HG03066 (cell line): ENCODE measurements around the gene EHMT2.
"Not testable (repeated sequence)": the region's sequence is repeated elsewhere in the genome, so short reads cannot be mapped to it uniquely, and the experiment has no call there.

Experiments used
- ATAC-seq: cut with Tn5 transposase; IDR thresholded peaks from one replicate; pipeline ENCODE4 v1.9.1; 2021; ENCODE audit warnings: low read depth; ENCODE audit not compliant: unreplicated experiment

The EHMT2 gene

DNA sequence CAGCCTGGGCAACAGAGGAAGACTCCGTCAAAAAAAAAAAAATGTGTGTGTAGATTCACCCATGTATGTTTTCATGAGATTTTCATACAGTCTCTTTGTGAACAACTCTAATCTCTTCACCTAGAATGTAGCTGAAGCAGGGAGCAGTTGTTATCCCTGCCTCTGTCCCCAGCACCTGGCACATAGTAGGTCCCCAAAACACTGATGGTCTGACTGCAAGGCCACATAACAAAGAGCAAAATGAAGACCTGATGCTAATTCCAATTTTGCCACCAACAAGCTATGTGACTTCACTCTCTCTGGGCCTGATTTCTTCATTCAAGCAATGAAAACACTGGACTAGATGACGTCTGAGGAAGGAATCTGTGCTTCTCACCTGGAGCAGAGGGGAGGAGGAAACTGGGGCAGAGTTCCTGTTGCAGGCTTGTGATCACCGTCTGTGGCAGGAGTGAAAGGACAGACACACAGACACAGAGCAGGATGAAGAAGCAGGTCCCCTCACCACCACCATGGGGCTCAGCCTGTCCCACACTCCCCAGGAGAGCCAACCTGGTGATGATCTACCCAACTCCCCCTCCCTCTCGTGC lies 23.3 kb downstream of the EHMT2 start:
- no peak for ATAC-seq

DNA sequence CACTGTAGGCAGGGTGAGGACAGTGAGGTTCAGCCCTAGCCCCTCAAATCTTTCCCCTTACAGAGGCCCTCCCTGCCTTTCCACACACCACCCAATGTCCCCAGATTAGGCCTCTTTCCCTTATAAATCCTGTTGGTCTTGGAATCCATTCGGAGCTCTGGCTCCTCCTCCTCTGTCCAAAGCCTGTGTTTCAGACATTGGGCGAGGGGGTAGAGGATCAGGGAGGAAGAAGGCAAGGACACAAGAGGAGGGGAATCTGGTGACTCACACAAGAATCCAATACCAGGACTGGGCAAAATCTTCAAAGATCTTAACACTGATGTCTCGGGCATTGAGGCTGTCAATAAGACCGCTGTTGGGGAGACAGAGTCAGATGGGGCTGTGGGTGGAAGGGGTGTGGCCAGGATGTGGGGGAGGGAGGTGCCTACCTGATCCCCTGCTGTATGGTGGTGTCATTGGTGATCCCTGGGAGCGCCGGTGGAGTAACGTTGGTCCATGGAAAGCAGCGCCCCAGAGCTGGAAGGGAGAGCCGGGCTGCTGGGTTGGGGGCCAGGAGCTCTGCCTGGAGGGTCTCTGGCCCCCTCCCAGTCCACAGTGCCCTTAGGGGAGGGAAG lies 26.3 kb downstream of the EHMT2 start:
- no peak for ATAC-seq

DNA sequence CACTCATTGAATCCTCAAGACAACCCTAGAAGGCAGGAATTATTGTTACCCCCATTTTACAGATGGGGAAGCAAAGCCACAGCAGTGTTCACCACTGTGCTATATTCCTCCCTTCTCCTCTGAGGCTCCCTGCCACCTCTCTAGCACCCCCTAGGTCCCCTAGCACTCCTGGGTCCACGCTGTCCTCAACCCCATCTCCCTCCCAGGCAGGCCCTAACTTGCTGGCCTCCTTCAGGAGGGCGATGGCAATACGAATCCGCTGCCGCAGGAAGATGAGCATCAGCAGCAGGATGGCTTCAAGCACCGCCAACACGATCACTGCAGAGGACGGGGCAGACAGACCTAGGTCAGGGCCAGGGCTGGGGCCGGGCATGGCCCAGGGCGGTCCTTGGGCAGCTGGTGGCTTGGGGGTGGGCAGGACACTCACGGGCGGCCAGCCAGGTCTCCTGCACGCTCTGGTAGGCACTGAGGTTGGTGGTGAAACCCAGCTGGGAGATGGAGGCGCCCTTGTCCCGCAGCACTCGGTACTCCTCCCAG lies 27.0 kb downstream of the EHMT2 start:
- ATAC-seq: no peak

DNA sequence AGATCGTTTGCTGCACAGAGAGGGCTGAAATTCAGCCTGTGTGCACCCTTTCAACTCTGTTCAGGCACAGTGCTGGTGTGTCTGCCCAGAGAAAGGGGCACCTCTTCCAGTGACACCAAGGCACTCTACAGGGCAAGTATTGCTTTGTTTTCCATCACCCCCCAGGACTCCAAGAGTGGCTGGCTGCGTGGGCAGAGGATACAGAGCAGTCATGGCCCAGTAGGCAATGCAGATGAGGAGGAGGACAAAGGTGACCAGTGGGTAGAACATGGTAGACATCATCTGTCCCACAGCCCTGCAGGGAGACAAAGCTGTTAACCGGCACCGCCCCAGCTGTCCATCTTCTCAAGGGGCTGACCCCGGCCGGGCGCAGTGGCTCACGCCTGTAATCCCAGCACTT lies 28.2 kb downstream of the EHMT2 start:
- ATAC-seq: no peak

DNA sequence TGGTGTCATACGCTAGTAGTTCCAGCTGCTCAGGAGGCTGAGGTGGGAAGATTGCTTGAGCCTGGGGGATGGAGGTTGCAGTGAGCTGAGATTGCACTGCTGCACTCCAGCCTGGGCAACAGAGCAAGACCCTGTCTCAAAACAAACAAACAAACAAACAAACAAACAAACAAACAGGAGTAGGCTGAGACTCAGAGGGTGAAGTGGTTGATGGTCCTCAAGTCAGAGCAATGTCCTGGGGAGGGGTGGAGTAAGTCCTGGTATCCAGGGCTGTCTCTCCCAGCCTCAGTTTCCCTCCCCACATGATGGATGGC lies 28.9 kb downstream of the EHMT2 start:
- ATAC-seq: not testable (repeated sequence)

DNA sequence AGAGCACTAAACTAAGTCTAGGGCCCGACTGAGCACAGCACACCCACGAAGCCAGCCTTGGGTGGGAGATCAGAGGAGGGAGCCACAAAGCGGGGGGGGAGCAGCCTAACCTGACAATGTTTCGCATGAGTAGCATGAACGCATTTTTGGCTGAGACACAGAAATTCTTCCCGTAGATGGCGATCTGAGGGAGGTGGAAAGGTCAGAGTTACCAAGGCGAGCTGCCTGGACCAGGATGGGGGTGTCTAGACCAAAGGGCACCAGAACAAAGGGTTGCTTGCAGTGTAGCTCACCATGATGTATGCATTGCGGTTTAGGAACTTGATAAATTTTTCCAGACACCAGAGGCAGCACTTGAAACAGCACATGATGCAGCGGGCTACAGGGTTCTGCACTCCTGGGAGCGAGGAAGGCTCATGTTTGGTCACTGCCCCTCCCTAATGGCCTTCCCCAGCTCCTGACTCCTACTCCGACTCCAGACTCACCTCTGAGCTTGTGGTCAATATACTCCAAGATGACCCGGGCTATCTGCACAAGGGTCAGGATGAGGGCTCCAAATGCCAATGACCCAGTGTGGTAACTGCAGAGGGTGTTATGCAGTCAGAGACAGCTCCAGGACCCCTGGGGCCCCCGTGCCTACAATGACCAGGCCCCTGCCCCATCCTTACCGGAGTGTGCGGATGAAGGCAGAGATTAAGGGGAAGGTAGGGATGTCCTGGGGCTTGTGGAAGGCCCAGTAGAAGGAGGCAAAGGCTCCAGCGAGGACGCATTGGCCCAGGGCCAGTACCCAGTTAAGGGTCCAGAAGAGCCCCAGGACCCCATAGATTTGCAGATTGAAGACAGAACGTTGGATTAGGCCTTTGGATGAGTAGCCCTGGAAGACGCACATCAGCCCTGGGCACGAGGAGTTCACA lies 32.0 kb downstream of the EHMT2 start:
- no peak for ATAC-seq

DNA sequence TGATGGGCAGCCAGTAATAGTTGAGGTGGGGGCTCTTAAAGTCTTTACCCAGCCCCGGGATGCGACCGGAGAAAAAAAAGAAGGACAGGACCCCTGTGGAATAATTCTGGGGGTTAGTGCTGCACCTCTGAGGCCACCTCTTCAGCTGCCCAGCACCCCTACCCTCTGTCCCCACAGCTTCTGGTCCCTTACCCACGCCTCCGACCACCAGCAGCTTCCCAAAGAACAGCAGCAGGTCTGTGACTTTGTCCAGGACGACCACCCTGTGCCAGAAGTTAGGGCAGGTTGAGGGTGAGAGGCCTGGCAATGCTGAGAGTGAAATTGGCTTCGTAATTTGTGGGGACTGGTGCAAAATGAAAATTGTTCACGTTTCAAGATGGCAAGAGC lies 32.7 kb downstream of the EHMT2 start:
- no peak for ATAC-seq

DNA sequence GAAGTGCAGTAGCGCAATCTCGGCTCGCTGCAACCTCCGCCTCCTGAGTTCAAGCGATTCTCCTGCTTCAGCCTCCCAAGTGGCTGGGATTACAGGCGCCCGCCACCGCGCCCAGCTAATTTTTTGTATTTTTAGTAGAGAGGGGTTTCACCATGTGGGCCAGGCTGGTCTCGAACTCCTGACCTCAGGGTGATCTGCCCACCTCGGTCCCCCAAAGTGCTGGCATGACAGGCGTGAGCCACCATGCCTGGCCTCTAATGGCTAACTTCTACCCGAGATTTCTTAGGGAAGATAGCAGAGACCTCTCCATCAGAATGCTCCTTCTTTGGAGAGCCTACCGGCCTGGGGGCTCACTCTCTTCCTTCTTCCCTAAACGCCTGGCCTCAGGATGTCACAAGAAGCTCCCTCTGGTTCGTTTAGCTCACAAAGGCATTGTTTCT lies 33.4 kb downstream of the EHMT2 start:
- not testable (repeated sequence) for ATAC-seq

DNA sequence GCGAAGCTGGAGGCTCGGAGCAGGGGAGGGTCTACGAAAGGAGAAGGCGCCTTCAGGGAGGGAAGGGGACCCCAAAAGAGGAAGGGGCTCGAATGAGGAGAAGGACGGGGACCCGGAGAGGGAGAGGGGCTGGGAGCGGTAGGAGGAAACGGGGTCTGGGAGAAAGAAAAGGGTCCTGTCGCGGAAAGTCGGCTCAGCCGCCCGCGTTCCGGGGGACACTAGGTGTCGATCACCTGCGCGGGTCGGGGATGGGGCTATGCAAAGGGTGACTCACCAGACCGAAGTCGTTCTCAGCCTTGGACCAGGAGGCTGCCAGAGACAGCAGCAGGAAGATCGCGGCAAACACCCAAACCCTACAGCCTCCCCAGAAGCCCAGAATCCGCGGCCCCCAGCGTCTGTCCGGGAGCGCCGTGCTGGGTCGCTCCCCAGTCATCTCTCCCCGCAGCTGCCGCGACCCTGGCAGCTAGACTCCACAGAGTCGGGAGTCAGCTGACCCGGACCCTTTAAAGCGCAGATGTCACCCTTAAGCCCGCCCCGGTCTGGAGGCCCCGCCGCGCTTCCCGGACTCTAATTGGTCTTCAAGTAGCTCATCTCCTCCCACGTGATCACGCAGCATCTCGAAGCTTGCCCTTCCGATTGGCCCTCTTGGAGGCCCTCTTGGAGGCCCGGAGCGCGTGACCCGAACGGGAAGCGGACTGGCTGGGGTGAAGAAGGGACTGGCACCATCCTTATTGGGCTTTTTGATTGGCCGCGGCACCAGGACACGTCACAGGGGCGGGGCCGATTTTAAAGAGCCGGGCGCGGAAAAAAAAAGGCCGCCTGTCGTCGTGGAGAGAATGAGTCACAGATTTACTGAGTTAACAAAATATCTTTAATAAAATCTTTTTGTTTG lies 34.9 kb downstream of the EHMT2 start, which contains the start of gene NEU1:
Gene NEU1 (minus strand): TSS at position 478 of the 892 bp plus-strand sequence. CDS start 45 bp downstream, at position 433.
- peak; percentile 92 for ATAC-seq

DNA sequence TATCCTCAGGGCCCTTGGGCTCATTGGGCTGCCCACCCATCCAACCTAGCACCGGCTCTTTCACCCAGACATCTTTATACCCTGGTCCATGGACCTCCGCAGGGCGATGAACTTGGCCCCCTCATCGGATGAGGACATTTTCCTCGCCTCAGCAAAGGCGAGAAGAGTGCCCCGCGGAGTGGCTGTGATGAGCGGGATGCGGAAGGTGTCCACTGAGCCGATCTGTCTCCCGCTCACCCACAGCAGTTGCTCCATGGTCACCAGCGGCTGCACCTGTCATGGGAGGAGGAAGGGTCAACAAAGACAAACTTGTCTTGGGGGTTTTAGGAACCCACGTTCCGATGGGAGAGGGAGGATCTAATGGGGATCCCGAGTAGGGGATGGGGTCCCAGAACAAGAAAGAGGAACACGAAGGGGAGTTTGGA lies 35.6 kb downstream of the EHMT2 start:
- no peak for ATAC-seq

DNA sequence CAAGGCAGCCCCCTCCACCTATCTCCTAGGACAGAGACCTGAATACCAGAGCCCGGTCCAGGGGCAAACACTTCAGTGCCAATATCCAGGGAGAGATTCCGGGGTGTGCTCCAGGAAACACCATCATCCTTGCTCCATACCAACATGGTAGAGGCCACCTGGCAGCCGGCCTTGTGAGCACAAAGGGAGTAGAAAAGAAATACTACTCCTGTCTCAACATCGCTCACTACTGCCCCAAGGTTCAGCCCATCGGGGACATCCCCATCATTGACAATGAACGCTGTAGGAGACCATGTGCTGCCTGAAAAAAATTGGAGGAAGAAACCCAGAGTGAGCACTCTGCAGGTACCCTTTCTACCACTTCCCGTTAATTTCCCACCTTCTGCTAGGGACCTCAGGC lies 36.3 kb downstream of the EHMT2 start:
- ATAC-seq: no peak

DNA sequence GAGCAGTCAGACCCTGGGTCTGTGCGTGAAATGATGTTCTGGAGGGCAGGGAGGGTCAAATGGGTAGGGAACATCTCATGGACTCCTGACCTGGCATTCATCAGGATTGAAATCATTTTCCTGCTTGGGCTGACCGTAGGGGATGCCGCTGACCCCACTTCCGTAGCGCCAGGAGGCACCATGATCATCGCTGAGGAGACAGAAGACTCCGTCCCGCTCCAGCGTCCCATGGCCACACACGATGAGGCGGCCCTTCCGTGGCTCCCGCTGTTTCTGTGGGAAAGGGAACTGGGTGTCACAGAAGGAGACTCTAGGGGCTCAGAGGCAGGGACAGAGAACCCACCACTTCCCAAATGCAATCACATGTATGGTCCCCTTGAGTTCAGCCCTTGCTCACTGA lies 37.1 kb downstream of the EHMT2 start:
- ATAC-seq: no peak

DNA sequence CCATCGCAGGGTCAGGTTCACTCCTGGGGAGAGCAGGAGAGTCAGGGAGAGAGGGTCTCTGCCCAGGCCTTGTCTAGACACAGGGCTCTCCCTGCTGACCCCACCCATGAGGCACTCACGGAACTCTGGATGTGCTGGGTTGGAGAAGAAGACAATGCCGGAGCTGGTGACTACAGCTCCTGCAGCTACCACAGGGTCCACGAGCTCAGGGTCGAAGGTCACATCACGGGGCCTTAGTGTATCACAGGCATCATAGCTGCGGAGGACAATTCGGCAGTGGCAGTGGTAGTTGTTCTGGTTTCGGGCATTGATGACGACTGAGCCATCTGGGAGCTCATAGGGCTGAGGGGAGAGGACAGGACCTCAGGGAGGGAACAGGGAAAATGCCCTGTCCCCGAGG lies 37.6 kb downstream of the EHMT2 start:
- ATAC-seq: no peak

DNA sequence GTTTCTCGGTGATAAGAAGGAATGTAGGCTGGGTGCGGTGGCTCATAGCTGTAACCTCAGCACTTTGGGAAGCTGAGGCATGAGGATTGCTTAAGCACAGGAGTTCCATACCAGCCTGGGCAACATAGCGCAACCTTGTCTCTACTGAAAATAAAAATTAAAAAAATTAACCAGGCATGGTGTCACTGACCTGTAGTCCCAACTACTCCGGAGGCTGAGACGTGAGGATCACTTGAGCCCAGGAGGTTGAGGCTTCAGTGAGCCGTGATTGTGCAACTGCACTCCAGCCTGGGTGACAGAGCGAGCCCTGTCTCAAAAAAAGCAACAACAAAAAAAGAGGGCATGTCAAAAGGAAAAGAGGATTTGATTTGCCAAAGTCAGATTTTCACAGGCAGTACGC lies 38.8 kb downstream of the EHMT2 start:
- ATAC-seq: no peak

DNA sequence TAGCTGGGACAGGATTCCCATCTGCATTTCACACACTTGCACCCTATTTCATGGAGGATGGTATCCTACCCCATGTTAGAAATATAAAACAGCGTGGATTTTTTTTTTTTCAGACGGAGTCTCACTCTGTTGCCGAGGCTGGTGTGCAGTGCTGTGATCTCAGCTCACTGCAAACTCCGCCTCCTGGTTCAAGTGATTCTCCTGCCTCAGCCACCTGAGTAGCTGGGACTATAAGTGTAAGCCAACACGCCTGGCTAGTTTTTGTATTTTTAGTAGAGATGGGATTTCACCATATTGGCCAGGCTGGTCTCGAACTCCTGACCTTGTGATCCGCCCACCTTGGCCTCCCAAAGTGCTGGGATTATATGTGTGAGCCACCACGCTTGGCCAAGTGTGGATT lies 39.7 kb downstream of the EHMT2 start:
- not testable (repeated sequence) for ATAC-seq

DNA sequence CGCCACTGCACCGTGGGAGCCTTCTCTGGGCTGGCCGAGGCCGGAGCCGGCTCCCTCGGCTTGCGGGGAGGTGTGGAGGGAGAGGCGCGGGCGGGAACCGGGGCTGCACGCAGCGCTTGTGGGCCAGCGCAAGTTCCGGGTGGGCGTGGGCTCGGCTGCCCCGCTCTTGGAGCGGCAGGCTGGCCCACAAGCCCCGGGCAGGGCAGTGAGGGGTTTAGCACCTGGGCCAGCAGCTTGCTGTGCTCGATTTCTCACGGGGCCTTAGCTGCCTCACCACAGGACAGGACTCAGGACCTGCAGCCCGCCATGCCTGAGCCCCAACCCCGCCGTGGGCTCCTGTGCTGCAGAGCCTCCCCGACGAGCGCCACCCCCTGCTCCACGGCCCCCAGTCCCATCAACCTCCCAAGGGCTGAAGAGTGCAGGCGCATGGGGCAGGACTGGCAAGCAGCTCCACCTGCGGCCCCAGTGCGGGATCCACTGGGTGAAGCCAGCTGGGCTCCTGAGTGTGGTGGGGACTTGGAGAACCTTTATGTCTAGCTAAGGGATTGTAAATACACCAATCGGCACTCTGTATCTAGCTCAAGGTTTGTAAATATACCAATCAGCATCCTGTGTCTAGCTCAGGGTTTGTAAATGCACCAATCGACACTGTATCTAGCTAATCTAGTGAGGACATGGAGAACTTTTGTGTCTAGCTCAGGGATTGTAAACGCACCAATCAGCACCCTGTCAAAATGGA lies 45.3 kb downstream of the EHMT2 start:
- ATAC-seq: not testable (repeated sequence)

DNA sequence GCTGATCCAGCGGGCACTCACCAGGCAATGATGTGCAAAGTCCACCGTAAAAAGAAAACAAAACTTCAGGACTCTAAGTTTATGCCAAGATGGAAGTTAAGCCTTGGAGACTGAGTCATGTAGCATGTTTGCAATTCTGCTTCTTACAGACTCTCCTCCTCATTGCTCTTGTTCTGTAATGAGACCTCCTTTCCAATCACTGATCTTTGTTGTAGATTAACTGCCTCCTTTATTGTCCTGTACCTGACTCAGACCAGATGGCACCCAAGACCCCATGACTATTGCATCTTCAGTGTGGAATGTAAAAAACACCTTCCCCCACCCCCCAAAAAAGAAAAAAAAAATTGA lies 46.0 kb downstream of the EHMT2 start:
- ATAC-seq: no peak

DNA sequence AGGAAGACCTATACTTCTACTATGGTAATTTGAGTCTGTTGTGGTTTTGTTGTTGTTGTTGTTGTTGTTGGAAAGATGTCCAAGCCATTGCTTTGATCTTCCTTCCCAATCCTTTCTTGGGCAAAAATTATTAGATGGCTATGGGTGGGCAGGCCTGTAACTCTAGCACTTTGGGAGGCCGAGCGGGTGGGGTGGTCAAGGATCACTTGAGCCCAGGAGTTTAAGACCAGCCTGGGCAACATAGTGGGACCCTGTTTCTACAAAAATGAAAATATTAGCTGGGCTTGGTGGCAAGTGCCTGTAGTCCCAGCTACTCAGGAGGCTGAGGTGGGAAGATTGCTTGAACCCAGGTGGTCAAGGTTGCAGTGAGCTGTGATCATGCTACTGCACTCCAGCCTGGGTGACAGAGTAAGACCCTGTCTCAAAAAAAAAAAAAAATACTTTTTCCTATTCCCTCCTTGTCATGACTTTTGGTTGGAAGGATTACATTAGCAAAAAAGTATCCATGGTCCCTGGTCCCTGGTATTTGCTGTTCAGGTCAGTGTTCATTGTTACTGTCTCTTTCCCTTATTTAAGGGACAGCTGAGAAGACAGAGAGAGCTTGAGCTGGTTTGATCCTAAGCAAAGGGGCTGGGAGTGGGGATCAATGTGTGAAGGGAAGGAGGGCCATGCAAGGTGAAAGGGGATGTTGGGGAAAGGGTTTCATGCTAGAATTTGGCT lies 46.6 kb downstream of the EHMT2 start:
- no peak for ATAC-seq

DNA sequence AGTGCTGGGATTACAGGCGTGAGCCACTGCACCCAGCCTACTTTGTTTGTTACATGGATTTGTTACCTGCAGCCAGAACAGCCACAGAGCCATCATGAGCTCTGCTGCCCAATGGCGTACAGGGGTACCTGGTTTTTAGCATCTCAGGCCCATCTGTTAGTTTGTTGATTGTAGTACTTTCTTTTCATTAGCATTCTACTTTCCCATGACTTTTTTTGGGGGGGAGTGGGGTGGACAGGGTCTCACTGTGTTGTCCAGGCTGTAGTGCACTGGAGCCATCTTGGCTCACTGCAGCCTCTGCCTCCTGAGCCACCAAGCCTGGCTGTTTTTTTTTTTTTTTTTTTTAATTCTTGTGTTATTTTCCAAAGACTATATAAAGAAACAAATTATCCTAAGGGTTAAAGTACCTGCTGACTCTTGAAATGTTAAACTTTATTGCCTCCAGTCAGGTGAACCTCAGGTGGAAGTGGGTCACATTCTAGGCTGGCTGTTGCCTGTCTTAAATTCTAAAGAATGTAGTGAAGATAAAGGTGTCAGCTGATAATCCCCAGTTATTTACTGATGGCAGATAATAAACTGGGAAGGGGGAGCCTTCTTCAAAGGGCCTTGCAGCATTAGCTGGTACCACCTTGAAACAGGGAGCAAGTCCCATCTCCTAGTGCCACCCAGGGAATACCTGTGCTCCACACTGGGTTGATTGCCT lies 50.1 kb downstream of the EHMT2 start:
- ATAC-seq: no peak
